ENCODE data around the gene ATP5F1B.
A peak's percentile ranks its signal among the peaks of the same experiment; 100 is the strongest.

ATP5F1B gene

GRCh38 chr12:56670836-56671235, 25.1 kb upstream of the ATP5F1B start:
- Histone ChIP-seq H3K27ac (replicated peaks) (no peak overlapping the region), H3K4me3 (replicated peaks; ENCODE audit: insufficient read depth, low read length) (no peak overlapping the region), H3K27me3 (ENCODE audit: insufficient read depth, poor library complexity, severe bottlenecking) (no peaks in the 10 kb centered on the region)
- no peak for DNase-seq (ENCODE audit: low read depth in 1 of 2, low spot score in 1 of 2)
- TF ChIP-seq POLR2AphosphoS5 (IDR thresholded peaks at IDR 0.05; ENCODE audit: low read depth) (no peak), SPI1 (IDR thresholded peaks at IDR 0.05; ENCODE audit: borderline replicate concordance, low read depth) (no peak), GABPA (IDR thresholded peaks at IDR 0.05; ENCODE audit: low read depth) (no peak)
- TF ChIP-seq, protein P1, sequence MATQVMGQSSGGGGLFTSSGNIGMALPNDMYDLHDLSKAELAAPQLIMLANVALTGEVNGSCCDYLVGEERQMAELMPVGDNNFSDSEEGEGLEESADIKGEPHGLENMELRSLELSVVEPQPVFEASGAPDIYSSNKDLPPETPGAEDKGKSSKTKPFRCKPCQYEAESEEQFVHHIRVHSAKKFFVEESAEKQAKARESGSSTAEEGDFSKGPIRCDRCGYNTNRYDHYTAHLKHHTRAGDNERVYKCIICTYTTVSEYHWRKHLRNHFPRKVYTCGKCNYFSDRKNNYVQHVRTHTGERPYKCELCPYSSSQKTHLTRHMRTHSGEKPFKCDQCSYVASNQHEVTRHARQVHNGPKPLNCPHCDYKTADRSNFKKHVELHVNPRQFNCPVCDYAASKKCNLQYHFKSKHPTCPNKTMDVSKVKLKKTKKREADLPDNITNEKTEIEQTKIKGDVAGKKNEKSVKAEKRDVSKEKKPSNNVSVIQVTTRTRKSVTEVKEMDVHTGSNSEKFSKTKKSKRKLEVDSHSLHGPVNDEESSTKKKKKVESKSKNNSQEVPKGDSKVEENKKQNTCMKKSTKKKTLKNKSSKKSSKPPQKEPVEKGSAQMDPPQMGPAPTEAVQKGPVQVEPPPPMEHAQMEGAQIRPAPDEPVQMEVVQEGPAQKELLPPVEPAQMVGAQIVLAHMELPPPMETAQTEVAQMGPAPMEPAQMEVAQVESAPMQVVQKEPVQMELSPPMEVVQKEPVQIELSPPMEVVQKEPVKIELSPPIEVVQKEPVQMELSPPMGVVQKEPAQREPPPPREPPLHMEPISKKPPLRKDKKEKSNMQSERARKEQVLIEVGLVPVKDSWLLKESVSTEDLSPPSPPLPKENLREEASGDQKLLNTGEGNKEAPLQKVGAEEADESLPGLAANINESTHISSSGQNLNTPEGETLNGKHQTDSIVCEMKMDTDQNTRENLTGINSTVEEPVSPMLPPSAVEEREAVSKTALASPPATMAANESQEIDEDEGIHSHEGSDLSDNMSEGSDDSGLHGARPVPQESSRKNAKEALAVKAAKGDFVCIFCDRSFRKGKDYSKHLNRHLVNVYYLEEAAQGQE (IDR thresholded peaks at IDR 0.05; ENCODE audit: insufficient replicate concordance, low read depth) = no peak
- TF ChIP-seq, protein P2, sequence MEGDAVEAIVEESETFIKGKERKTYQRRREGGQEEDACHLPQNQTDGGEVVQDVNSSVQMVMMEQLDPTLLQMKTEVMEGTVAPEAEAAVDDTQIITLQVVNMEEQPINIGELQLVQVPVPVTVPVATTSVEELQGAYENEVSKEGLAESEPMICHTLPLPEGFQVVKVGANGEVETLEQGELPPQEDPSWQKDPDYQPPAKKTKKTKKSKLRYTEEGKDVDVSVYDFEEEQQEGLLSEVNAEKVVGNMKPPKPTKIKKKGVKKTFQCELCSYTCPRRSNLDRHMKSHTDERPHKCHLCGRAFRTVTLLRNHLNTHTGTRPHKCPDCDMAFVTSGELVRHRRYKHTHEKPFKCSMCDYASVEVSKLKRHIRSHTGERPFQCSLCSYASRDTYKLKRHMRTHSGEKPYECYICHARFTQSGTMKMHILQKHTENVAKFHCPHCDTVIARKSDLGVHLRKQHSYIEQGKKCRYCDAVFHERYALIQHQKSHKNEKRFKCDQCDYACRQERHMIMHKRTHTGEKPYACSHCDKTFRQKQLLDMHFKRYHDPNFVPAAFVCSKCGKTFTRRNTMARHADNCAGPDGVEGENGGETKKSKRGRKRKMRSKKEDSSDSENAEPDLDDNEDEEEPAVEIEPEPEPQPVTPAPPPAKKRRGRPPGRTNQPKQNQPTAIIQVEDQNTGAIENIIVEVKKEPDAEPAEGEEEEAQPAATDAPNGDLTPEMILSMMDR (IDR thresholded peaks at IDR 0.05; ENCODE audit: insufficient read depth, low read length) = no peak

- TF ChIP-seq POLR2AphosphoS5 (IDR thresholded peaks at IDR 0.05; ENCODE audit: low read depth) (no peak), GABPA (IDR thresholded peaks at IDR 0.05; ENCODE audit: low read depth) (no peak), SPI1 (IDR thresholded peaks at IDR 0.05; ENCODE audit: borderline replicate concordance, low read depth) (no peak)
- TF ChIP-seq, protein P1 (IDR thresholded peaks at IDR 0.05; ENCODE audit: insufficient replicate concordance, low read depth) = no peak
- TF ChIP-seq, protein P2 (IDR thresholded peaks at IDR 0.05; ENCODE audit: insufficient read depth, low read length) = no peak
- H3K27me3 ChIP-seq (ENCODE audit: insufficient read depth, poor library complexity, severe bottlenecking) = no peaks in the 10 kb centered on the region
- no peak for DNase-seq (ENCODE audit: low read depth in 1 of 2, low spot score in 1 of 2)
- H3K4me3 ChIP-seq (replicated peaks; ENCODE audit: insufficient read depth, low read length) = no peak overlapping the region
- no peak overlapping the region for H3K27ac ChIP-seq (replicated peaks)
These were observed 22.3 kb upstream of the ATP5F1B start for GRCh38 chr12:56668197-56668457.

DNA sequence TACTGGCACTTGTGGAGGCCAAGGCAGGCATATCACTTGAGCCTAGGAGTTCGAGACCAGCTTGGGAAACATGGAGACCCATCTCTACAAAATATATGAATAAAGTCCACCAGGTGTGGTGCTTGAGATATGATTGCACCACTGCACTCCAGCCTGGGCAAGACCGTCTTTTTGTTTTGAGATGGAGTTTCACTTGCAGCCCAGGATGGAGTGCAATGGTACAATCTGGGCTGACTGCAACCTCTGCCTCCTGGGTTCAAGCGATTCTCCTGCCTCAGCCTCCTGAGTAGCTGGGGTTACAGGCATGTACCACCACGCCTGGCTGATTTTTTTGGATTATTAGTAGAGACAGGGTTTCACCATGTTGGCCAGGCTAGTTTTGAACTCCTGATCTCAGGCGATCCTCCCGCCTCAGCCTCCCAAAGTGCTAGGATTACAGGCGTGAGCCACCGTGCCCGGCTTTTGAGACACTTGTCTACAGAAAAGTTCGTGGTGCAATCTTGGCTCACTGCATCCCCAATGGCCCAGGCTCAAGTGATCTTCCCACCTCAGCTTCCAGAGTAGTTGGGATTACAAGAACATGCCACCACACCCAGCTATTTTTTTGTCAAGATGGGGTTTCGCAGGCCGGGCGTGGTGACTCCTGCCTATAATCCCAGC, 16.3 kb upstream of the ATP5F1B start:
- H3K27me3 ChIP-seq (ENCODE audit: insufficient read depth, poor library complexity, severe bottlenecking) = no peaks in the 10 kb centered on the region
- no peak overlapping the region for H3K4me3 ChIP-seq (replicated peaks; ENCODE audit: insufficient read depth, low read length)
- TF ChIP-seq POLR2AphosphoS5 (IDR thresholded peaks at IDR 0.05; ENCODE audit: low read depth) = peak; percentile 67
- TF ChIP-seq, protein P1 (IDR thresholded peaks at IDR 0.05; ENCODE audit: insufficient replicate concordance, low read depth) = no peak
- no peak overlapping the region for H3K27ac ChIP-seq (replicated peaks)
- DNase-seq (ENCODE audit: low read depth in 1 of 2, low spot score in 1 of 2) = no peak

All from HL-60 (cell line).